ENCODE data around the gene RAPGEF5.

Gene RAPGEF5

GRCh38 chr7:22356701-22357310 lies at the start of gene RAPGEF5:
TSS of gene RAPGEF5 (minus strand) at chr7:22357154. CDS start at chr7:22357060, 94 bp downstream.
- no peak for DNase-seq

- no peak for DNase-seq
Measured at GRCh38 chr7:22406715-22407114, 49.8 kb upstream of the RAPGEF5 start.

- no peak for DNase-seq
Measured at GRCh38 chr7:22404421-22405023, 47.6 kb upstream of the RAPGEF5 start.

DNA sequence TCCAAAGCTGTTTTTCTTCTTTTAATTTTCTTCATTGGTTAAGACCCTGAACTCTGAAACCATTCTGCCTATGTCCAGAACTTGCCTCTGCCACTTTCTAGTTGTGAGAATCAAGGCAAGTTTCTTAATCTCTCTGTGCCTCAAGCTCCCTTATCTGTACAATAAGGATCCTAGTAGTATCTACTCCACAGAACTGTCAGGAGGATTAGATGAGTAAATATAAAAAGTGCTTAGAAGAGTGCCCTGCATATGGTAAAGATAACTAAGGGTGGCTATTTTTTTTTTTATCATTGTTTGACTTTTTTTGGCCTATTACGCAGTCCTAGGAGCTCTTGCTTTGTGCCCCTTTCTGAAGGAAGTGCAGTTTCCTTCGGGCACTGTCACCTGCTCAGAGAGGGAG lies 46.4 kb upstream of the RAPGEF5 start:
- DNase-seq = no peak

DNA sequence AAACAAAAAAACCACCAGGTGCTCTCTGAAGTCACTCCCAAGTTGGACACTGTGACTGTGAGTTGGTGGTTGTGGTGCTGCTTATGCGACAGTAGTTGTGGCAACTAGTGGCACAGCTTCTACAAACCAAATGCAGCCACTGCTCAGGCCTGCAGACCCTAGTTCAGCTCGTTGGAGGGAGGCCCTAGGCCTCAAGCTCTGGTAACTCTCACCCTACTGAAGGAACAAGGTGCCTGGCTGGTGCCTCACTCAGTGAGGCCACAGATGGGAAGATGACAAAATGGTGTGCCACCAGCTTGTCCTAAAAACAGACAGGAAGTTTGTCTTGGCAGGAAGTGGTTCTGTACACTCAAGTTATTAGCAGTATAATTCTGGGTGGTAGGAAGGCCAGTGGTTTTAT lies 45.3 kb upstream of the RAPGEF5 start:
- no peak for DNase-seq

DNA sequence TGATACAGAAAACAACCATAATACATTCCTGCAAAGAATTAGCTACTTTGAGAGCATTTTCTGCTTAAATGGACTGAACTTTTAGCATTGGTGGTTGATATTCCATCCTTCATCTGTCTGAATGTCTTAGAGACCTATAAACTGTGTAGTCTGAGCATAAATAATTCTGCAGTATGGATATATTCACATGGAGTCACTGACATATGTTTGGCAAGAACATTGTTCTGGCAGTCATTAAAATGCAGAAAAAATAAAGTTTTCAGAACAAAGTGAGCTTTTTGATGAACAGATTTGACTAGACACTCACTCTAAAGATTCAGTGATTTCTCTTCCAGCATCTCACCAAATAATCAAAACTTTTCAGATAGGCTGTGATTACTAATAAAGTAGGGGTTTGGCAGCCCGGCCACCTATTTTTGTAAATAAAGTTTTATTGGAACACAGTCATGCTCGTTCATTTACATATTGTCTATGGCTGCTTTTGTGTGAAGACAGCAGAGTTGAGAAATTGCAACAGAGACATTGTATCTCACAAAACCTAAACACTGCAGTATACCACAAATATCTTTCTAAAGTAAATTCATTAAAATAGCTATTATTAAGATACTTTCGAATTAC lies 44.1 kb upstream of the RAPGEF5 start:
- no peak for DNase-seq

- no peak for DNase-seq
Measured at GRCh38 chr7:22400150-22400814, 43.3 kb upstream of the RAPGEF5 start.

- DNase-seq = no peak
Measured at GRCh38 chr7:22399546-22399945, 42.6 kb upstream of the RAPGEF5 start.

GRCh38 chr7:22399091-22399490 lies 42.1 kb upstream of the RAPGEF5 start:
- DNase-seq = no peak

DNA sequence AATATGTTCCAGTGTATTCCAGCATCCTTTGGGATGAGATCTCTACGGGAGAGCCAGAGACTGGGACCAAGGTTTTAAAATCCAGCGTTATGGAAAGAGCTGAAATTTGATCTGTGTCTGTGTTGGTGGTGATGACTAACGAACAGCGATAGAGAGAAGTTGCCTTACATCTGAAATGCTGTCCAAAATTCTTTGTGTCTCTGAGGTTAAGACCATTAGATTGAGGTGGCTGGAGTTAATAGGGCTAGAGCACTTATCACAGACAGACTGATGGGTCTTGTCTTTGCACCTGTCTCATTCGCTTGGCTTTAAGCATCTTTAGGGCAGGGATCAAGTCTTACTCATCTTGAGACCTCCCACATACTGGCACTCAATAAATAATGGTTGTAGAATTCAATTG lies 41.0 kb upstream of the RAPGEF5 start:
- no peak for DNase-seq

GRCh38 chr7:22395222-22395621 lies 38.3 kb upstream of the RAPGEF5 start:
- no peak for DNase-seq

GRCh38 chr7:22394739-22395138 lies 37.8 kb upstream of the RAPGEF5 start:
- DNase-seq = no peak

DNA sequence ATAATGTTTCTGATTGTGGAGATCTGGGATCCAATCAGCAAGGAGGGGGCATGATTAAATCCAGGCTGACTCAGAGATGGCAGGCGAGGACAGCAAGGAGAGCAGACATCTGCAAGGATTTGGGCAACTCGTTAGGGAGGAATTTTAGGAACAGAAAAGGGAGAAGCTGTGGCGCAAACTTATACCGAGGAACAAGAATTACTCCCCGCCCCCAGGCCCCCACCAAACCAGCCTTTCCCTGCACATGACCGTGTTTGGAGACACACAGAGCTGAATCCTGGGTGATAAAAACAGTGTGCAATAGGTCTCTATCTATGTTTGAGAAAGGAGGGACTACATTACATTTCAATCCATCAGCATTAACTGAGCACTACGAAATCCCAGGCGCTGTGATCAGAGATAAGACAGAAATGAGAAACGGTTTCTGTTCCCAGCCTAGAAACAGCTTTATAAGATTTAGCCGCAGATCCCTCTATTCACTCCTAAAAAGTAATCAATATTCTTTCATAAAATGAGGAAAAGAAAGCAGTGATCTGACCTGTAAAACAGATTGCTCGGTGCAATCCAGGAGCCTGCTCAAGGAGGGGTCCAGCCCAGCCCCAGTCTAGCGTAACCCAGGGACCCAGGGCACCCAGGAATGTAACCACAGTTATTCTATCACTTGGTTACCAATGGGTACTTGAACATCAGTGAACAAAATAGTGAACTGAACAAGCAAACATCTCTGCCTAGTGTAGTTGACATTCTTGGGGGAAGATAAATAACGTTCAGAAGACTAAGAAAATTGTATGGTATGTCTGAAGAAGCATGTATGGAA lies 37.2 kb upstream of the RAPGEF5 start:
- no peak for DNase-seq

GRCh38 chr7:22390516-22390915 lies 33.6 kb upstream of the RAPGEF5 start:
- no peak for DNase-seq

DNA sequence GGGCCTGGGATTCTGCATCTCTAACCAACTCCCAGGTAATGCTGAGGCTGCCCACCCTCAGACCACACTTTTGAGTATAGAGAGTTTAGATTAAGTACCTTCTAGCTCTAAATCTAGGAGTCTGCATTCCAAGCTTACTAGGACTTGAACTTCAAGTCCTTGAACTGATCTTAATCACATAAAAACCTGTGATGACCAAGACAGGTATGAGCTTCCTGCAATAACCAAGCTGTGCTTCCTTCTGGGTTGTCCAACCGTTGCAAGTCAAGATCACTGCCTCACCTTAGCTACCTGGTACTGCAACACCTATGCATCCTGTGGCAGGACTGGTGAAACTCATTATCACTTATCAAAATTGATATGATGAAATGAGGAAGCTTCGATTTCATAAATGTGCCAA lies 32.9 kb upstream of the RAPGEF5 start:
- DNase-seq = no peak

DNA sequence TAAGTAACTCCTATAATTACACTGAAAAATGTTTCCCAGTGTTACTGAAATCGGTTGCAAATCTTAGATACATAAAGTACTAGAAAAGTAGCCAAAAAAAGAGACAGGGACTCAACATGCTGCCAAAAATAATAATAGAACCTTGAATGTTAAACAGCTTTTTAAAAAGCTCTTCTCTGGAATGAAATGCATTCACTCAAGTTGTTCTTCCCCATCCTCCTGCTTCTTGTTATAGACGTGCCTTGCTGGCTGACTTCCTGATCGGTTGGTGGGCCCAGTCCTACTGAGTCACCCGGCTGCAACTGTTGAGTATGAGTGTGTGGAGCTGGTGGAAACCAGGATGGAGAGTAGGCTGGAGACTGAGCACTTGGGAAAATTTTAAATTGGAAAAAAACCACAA lies 30.6 kb upstream of the RAPGEF5 start:
- no peak for DNase-seq

DNA sequence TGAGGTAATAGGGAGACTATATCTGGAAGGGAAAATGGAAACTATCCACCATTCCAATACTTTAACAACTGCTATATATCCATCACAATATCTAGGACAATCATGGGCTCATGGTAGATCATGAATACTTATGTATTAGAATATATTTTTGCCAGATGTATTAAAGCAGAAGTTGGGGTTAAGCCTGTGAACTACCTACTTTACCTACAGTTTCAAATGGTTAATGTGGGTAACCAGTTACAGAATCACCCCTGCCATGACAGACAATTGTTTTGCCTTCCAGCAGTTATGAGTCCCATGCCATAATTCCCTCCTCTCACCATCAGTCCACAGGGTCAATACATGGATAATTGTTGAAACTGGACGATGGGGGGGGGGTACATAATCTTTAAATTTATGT lies 29.9 kb upstream of the RAPGEF5 start:
- DNase-seq = no peak

- no peak for DNase-seq
Measured at GRCh38 chr7:22386206-22386858, 29.4 kb upstream of the RAPGEF5 start.

- DNase-seq = no peak
Measured at GRCh38 chr7:22385326-22385725, 28.4 kb upstream of the RAPGEF5 start.

GRCh38 chr7:22380333-22380732 lies 23.4 kb upstream of the RAPGEF5 start:
- DNase-seq = no peak

GRCh38 chr7:22378199-22378980 lies 21.4 kb upstream of the RAPGEF5 start:
- DNase-seq = no peak

- no peak for DNase-seq
Measured at GRCh38 chr7:22377703-22378102, 20.7 kb upstream of the RAPGEF5 start.
